ENCODE data around the gene OSBPL9. TPM values are rescaled to one million over a fixed set of nuclear protein-coding genes. Genes with fewer than 3 reads are reported as not detected.

The OSBPL9 gene
- total RNA-seq, 1 experiment from 2014 or later, result 61.9 TPM

DNA sequence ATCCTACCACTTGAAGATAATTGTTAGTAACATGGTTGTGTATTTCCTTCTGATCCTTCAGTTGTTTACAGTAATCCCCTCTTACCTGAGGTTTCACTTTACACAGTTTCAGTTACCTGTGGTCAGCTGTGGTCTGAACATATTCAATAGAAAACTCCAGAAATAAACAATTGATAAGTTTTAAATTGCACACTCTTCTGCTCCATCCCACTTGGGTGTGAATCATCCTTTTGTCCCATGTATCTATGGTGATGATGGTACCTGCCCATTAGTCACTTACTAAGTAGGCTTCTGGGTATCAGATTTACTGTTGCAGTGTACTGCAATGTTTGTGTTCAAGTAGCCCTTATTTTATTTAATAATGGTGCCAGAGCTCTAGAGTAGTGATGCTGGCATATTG, 62.5 kb downstream of the OSBPL9 start:
- no peak overlapping the region for H3K27ac Mint-ChIP-seq (ENCODE audit: unreplicated experiment)
- H3K4me1 ChIP-seq, result no peaks in the 10 kb centered on the region
- H3K4me3 Mint-ChIP-seq (ENCODE audit: unreplicated experiment), result no peak overlapping the region
- H3K4me3 ChIP-seq (ENCODE audit: low read depth, low read length), result no peak overlapping the region
- no TSS peak for BruUV-seq (replicated peaks)
- H3K27me3 ChIP-seq (replicated peaks; ENCODE audit: control insufficient read depth, insufficient read depth, low read length), result no peaks in the 10 kb centered on the region
- ChIA-PET CTCF (no interaction called here), POLR2A (no interaction called here)
- H3K36me3 Mint-ChIP-seq (ENCODE audit: insufficient read depth, unreplicated experiment), result no peaks in the 10 kb centered on the region
- no peak for DNase-seq
- H3K4me1 Mint-ChIP-seq (ENCODE audit: low read depth, unreplicated experiment), result no peaks in the 10 kb centered on the region
- H3K36me3 ChIP-seq (ENCODE audit: control insufficient read depth, insufficient read depth, low read length), result no peaks in the 10 kb centered on the region
- H3K9me3 ChIP-seq, result no peaks in the 10 kb centered on the region
- intact Hi-C loops (cut with micrococcal nuclease; ENCODE audit: unreplicated experiment), result no loop called here
- H3K27me3 Mint-ChIP-seq (ENCODE audit: insufficient read depth, unreplicated experiment), result no peaks in the 10 kb centered on the region
- TF ChIP-seq, protein P1, sequence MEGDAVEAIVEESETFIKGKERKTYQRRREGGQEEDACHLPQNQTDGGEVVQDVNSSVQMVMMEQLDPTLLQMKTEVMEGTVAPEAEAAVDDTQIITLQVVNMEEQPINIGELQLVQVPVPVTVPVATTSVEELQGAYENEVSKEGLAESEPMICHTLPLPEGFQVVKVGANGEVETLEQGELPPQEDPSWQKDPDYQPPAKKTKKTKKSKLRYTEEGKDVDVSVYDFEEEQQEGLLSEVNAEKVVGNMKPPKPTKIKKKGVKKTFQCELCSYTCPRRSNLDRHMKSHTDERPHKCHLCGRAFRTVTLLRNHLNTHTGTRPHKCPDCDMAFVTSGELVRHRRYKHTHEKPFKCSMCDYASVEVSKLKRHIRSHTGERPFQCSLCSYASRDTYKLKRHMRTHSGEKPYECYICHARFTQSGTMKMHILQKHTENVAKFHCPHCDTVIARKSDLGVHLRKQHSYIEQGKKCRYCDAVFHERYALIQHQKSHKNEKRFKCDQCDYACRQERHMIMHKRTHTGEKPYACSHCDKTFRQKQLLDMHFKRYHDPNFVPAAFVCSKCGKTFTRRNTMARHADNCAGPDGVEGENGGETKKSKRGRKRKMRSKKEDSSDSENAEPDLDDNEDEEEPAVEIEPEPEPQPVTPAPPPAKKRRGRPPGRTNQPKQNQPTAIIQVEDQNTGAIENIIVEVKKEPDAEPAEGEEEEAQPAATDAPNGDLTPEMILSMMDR (IDR thresholded peaks at IDR 0.05; ENCODE audit: insufficient read depth in 1 of 2, low read depth in 1 of 2, low read length in 1 of 2, severe bottlenecking in 1 of 2, unreplicated experiment in 1 of 2), result no peak
- no peaks in the 10 kb centered on the region for H3K9me3 Mint-ChIP-seq (ENCODE audit: unreplicated experiment)

DNA sequence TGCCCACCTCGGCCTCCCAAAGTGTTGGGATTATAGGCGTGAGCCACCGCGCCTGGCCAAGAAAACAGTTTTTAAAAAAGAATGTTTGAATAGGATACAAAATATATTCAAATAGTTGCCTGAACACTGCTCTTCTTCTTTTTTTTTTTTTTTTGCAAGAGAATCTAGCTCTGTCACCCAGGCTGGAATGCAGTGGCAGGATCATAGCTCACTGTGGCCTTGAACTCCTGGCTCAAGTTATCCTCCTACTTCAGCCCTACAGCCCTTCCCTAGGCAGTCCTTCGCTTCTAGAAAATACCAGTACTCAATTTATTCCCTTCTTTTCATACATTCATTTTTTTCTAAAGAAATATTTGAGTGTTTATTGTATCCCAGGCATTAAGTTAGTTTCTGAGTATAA, 67.9 kb downstream of the OSBPL9 start:
- DNase-seq, result no peak
- Mint-ChIP-seq H3K4me3 (ENCODE audit: unreplicated experiment) (no peak overlapping the region), H3K27me3 (ENCODE audit: insufficient read depth, unreplicated experiment) (no peaks in the 10 kb centered on the region), H3K36me3 (ENCODE audit: insufficient read depth, unreplicated experiment) (no peaks in the 10 kb centered on the region), H3K9me3 (ENCODE audit: unreplicated experiment) (no peaks in the 10 kb centered on the region), H3K27ac (ENCODE audit: unreplicated experiment) (no peak overlapping the region), H3K4me1 (ENCODE audit: low read depth, unreplicated experiment) (peaks cover 5% of the 10 kb centered on the region)
- Histone ChIP-seq H3K36me3 (ENCODE audit: control insufficient read depth, insufficient read depth, low read length) (no peaks in the 10 kb centered on the region), H3K4me1 (peaks cover 7% of the 10 kb centered on the region), H3K9me3 (no peaks in the 10 kb centered on the region), H3K4me3 (ENCODE audit: low read depth, low read length) (no peak overlapping the region), H3K27me3 (replicated peaks; ENCODE audit: control insufficient read depth, insufficient read depth, low read length) (no peaks in the 10 kb centered on the region)
- BruUV-seq (replicated peaks), result no TSS peak
- CTCF ChIA-PET, result interaction anchor here (0.6 kb wide), 1 partner anchor 81 kb away, joined by 3 read pairs; no protein-coding TSS in a partner anchor
- POLR2A ChIA-PET, result no interaction called here
- intact Hi-C loops (cut with micrococcal nuclease; ENCODE audit: unreplicated experiment), result no loop called here
- TF ChIP-seq, protein P1 (IDR thresholded peaks at IDR 0.05; ENCODE audit: insufficient read depth in 1 of 2, low read depth in 1 of 2, low read length in 1 of 2, severe bottlenecking in 1 of 2, unreplicated experiment in 1 of 2), result no peak

DNA sequence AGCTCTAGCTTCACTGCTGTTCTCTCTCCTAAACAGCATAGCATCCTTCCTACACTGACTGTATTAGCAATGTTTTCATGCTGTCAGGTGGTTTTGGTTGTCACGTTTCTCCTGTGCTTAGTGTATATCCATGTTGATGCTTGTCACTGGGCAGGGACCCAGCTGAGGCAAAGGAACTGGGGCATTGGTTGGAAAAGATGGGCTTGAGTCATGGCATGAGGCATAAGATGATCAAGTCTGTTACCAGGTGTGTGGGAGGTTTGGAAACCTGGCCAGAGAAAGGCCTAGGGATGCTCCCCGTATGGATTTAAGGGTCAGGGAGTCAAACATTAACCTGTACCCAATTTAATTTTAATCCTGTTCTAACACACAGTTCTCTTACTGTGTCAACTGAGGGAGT, 69.6 kb downstream of the OSBPL9 start:
- no peaks in the 10 kb centered on the region for H3K27me3 Mint-ChIP-seq (ENCODE audit: insufficient read depth, unreplicated experiment)
- ChIA-PET CTCF (no interaction called here), POLR2A (no interaction called here)
- peaks cover 8% of the 10 kb centered on the region for H3K4me1 Mint-ChIP-seq (ENCODE audit: low read depth, unreplicated experiment)
- no peak for DNase-seq
- intact Hi-C loops (cut with micrococcal nuclease; ENCODE audit: unreplicated experiment), result no loop called here
- TF ChIP-seq, protein P1 (IDR thresholded peaks at IDR 0.05; ENCODE audit: insufficient read depth in 1 of 2, low read depth in 1 of 2, low read length in 1 of 2, severe bottlenecking in 1 of 2, unreplicated experiment in 1 of 2), result no peak
- H3K27me3 ChIP-seq (replicated peaks; ENCODE audit: control insufficient read depth, insufficient read depth, low read length), result no peaks in the 10 kb centered on the region
- H3K36me3 ChIP-seq (ENCODE audit: control insufficient read depth, insufficient read depth, low read length), result no peaks in the 10 kb centered on the region
- no peaks in the 10 kb centered on the region for H3K9me3 Mint-ChIP-seq (ENCODE audit: unreplicated experiment)
- H3K9me3 ChIP-seq, result no peaks in the 10 kb centered on the region
- H3K36me3 Mint-ChIP-seq (ENCODE audit: insufficient read depth, unreplicated experiment), result no peaks in the 10 kb centered on the region
- H3K4me1 ChIP-seq, result peaks cover 18% of the 10 kb centered on the region
- H3K27ac Mint-ChIP-seq (ENCODE audit: unreplicated experiment), result no peak overlapping the region
- no TSS peak for BruUV-seq (replicated peaks)
- no peak overlapping the region for H3K4me3 ChIP-seq (ENCODE audit: low read depth, low read length)
- H3K4me3 Mint-ChIP-seq (ENCODE audit: unreplicated experiment), result no peak overlapping the region
